ENCODE results near the gene LLGL2. TPM values are rescaled to one million over a fixed set of nuclear protein-coding genes. Genes with fewer than 3 reads are reported as not detected.

LLGL2 gene
- total RNA-seq, 2 donors from 2014 or later = 401 to 497 TPM

DNA sequence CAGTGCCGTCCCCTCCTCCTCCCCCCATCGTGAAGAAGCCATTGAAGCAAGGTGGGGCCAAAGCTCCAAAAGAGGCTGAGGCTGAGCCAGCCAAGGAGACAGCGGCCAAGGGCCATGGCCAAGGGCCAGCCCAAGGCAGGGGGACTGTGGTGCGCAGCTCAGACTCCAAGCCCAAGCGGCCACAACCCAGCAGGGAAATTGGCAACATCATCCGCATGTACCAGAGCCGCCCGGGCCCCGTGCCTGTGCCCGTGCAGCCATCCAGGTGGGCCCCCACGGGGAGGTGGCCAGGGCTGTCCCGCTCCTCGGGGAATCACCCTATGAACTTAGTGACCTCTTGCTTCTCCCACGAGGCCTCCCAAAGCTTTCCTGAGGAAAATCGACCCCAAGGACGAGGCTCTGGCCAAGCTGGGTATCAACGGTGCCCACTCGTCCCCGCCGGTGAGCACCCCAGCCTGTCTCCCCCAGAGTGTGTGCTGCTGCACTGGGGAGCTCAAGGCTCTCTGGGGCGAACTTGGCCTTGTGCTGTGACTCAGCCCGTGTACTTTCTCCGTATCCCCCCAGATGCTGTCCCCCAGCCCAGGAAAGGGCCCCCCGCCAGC lies 91.1 kb downstream of the LLGL2 start:
- H3K9ac ChIP-seq (ENCODE audit: low read depth in 2 of 2, low read length in 2 of 2) = peak overlapping the region; percentile 41 to 77
- no peaks in the 10 kb centered on the region for H3K36me3 ChIP-seq
- TF ChIP-seq, protein P1, sequence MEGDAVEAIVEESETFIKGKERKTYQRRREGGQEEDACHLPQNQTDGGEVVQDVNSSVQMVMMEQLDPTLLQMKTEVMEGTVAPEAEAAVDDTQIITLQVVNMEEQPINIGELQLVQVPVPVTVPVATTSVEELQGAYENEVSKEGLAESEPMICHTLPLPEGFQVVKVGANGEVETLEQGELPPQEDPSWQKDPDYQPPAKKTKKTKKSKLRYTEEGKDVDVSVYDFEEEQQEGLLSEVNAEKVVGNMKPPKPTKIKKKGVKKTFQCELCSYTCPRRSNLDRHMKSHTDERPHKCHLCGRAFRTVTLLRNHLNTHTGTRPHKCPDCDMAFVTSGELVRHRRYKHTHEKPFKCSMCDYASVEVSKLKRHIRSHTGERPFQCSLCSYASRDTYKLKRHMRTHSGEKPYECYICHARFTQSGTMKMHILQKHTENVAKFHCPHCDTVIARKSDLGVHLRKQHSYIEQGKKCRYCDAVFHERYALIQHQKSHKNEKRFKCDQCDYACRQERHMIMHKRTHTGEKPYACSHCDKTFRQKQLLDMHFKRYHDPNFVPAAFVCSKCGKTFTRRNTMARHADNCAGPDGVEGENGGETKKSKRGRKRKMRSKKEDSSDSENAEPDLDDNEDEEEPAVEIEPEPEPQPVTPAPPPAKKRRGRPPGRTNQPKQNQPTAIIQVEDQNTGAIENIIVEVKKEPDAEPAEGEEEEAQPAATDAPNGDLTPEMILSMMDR (IDR thresholded peaks at IDR 0.05) = no peak
- no peak overlapping the region for H3K4me3 ChIP-seq
- DNase-seq = no peak
- H3K9me3 ChIP-seq = no peaks in the 10 kb centered on the region
- H3K27me3 ChIP-seq = no peaks in the 10 kb centered on the region
- H3K4me1 ChIP-seq = peaks cover 11% of the 10 kb centered on the region
- peak overlapping the region; percentile 42 for H3K27ac ChIP-seq
- intact Hi-C loops (cut with DNase I) = no loop called here

DNA sequence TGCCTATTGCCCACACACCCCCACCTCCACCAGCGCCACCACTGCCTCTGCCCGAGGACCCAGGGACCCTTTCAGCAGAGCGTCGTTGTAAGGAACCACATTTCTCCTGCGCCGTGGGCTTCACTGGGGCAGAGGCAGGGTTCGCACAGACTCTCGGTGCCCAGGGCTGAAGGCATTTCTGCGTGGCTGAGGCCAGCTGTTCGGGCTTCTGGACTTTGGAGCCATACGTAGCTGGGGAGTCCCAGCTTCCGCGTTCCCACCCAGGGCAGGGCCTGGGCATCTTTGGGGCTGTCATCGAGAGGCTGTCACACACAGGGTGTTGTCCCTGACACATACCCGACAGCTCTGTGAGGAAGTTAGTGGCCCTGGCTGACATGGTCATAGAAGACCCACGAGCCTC lies 91.7 kb downstream of the LLGL2 start:
- Histone ChIP-seq H3K4me1 (peaks cover 11% of the 10 kb centered on the region), H3K27me3 (no peaks in the 10 kb centered on the region), H3K9me3 (no peaks in the 10 kb centered on the region), H3K36me3 (no peaks in the 10 kb centered on the region), H3K27ac (peak overlapping the region; percentile 42), H3K9ac (ENCODE audit: low read depth in 2 of 2, low read length in 2 of 2) (peak overlapping the region; percentile 41 to 77), H3K4me3 (no peak overlapping the region)
- TF ChIP-seq, protein P1 (IDR thresholded peaks at IDR 0.05) = no peak
- intact Hi-C loops (cut with DNase I) = no loop called here
- peak; percentile 92 for DNase-seq

DNA sequence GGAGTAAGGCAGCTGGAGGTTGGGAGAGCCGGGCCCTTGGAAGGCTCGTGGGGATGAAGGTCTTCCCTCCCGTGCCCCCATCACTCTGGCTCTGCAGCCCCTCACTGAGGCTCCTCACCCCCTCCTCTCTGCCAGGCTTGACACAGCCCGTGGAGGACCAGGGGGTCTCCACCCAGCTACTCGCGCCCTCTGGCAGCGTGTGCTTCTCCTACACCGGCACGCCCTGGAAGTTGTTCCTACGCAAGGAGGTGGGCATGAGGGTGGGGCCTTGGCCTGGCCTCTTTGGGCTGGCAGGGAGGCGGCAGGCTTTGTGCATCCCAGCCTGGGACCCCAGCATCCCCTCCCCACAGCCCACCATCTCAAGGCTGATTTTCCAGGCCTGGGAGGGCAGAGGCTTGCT lies 92.2 kb downstream of the LLGL2 start:
- DNase-seq = no peak
- H3K27me3 ChIP-seq = no peaks in the 10 kb centered on the region
- peak overlapping the region; percentile 1 to 13 for H3K9ac ChIP-seq (ENCODE audit: low read depth in 2 of 2, low read length in 2 of 2)
- intact Hi-C loops (cut with DNase I) = no loop called here
- H3K4me1 ChIP-seq = peaks cover 11% of the 10 kb centered on the region
- H3K27ac ChIP-seq = peak overlapping the region; percentile 42
- H3K9me3 ChIP-seq = no peaks in the 10 kb centered on the region
- TF ChIP-seq, protein P1 (IDR thresholded peaks at IDR 0.05) = no peak
- no peaks in the 10 kb centered on the region for H3K36me3 ChIP-seq
- H3K4me3 ChIP-seq = no peak overlapping the region

DNA sequence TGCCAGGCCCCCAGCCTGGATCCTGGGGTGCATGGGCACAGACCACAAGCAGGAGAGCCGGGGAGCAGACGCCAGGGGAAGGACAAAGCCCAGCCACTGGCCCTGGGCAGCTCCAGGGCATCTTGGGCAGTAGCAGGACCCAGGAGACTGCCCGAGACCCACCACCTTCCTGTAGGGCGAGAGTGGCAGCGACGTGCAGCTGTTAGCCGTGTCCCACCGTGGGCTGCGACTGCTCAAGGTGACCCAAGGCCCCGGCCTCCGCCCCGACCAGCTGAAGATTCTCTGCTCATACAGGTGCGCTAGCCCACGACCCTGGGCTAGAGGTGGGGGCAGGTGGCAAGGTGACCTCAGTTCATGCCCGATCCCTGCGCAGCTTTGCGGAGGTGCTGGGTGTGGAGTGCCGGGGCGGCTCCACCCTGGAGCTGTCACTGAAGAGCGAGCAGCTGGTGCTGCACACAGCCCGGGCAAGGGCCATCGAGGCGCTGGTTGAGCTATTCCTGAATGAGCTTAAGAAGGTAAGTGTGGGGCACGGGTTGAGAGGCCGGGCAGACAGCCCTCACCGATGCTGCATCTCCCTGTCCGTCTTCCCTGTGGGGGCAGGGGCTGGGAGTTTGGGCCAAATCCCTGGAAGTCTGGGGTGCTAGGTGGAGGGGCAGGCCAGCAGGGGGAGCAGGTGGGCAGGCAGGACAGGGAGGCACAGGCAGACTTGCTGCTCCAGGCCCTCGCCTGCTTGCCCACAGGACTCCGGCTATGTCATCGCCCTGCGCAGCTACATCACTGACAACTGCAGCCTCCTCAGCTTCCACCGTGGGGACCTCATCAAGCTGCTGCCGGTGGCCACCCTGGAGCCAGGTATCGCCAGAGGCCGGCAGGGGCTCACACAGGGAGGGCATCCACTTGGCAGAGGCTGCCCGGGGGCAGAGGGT lies 94.3 kb downstream of the LLGL2 start:
- H3K4me1 ChIP-seq = peaks cover 11% of the 10 kb centered on the region
- no peak for DNase-seq
- H3K4me3 ChIP-seq = no peak overlapping the region
- no peaks in the 10 kb centered on the region for H3K36me3 ChIP-seq
- no peak overlapping the region for H3K27ac ChIP-seq
- no peak overlapping the region for H3K9ac ChIP-seq (ENCODE audit: low read depth in 2 of 2, low read length in 2 of 2)
- H3K9me3 ChIP-seq = no peaks in the 10 kb centered on the region
- no peaks in the 10 kb centered on the region for H3K27me3 ChIP-seq
- TF ChIP-seq, protein P1 (IDR thresholded peaks at IDR 0.05) = peak; percentile 12
- intact Hi-C loops (cut with DNase I) = no loop called here

DNA sequence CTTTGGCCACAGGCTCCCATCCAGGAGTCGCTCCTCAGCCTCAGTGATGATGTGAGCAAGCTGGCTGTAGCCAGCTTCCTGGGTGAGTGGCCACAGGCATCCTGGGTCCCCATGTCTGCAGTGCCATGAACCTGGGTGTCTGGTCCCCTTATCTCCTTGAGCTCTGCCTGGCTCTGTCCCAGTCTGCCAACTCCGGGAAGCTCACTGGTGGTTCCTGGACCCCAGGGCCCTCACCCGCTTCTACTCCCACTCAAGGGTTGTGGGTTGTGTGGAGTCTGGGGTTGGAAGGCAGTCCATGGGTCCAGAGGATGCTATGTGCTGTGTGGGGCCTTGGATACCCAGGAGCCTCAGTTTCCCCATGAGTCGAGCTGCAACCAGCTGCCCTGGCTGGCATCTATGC lies 96.0 kb downstream of the LLGL2 start:
- Histone ChIP-seq H3K27me3 (no peaks in the 10 kb centered on the region), H3K4me1 (peaks cover 9% of the 10 kb centered on the region), H3K27ac (no peak overlapping the region), H3K4me3 (no peak overlapping the region), H3K9me3 (no peaks in the 10 kb centered on the region), H3K9ac (ENCODE audit: low read depth in 2 of 2, low read length in 2 of 2) (no peak overlapping the region), H3K36me3 (no peaks in the 10 kb centered on the region)
- DNase-seq = no peak
- intact Hi-C loops (cut with DNase I) = no loop called here
- TF ChIP-seq, protein P1 (IDR thresholded peaks at IDR 0.05) = no peak
